ENCODE measurements around the gene MGST3.
"Not testable (repeated sequence)": the region's sequence is repeated elsewhere in the genome, so short reads cannot be mapped to it uniquely, and the experiment has no call there.

DNA sequence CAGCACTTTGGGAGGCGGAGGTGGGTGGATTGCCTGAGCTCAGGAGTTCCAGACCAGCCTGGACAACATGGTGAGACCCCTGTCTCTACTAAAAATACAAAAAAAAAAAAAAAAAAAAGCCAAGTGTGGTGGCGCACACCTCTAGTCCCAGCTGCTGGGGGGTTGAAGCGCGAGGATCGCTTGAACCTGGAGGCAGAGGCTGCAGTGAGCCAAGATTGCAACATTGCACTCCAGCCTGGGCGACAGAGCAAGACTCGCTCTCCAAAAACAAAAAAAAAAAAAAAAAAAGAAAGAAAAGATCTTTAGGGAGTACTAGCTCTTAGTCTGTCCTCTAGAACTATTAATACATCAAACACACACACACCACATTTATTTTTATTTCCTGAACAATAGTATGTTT, 70.9 kb downstream of the MGST3 start:
- TF ChIP-seq, protein P1, sequence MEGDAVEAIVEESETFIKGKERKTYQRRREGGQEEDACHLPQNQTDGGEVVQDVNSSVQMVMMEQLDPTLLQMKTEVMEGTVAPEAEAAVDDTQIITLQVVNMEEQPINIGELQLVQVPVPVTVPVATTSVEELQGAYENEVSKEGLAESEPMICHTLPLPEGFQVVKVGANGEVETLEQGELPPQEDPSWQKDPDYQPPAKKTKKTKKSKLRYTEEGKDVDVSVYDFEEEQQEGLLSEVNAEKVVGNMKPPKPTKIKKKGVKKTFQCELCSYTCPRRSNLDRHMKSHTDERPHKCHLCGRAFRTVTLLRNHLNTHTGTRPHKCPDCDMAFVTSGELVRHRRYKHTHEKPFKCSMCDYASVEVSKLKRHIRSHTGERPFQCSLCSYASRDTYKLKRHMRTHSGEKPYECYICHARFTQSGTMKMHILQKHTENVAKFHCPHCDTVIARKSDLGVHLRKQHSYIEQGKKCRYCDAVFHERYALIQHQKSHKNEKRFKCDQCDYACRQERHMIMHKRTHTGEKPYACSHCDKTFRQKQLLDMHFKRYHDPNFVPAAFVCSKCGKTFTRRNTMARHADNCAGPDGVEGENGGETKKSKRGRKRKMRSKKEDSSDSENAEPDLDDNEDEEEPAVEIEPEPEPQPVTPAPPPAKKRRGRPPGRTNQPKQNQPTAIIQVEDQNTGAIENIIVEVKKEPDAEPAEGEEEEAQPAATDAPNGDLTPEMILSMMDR (IDR thresholded peaks at IDR 0.05) = not testable (repeated sequence)
- not testable (repeated sequence) for TF ChIP-seq POLR2A (IDR thresholded peaks at IDR 0.05)

Measured in ovary (tissue), 3 donors.